ENCODE data around the gene GTPBP6.

Gene GTPBP6

DNA sequence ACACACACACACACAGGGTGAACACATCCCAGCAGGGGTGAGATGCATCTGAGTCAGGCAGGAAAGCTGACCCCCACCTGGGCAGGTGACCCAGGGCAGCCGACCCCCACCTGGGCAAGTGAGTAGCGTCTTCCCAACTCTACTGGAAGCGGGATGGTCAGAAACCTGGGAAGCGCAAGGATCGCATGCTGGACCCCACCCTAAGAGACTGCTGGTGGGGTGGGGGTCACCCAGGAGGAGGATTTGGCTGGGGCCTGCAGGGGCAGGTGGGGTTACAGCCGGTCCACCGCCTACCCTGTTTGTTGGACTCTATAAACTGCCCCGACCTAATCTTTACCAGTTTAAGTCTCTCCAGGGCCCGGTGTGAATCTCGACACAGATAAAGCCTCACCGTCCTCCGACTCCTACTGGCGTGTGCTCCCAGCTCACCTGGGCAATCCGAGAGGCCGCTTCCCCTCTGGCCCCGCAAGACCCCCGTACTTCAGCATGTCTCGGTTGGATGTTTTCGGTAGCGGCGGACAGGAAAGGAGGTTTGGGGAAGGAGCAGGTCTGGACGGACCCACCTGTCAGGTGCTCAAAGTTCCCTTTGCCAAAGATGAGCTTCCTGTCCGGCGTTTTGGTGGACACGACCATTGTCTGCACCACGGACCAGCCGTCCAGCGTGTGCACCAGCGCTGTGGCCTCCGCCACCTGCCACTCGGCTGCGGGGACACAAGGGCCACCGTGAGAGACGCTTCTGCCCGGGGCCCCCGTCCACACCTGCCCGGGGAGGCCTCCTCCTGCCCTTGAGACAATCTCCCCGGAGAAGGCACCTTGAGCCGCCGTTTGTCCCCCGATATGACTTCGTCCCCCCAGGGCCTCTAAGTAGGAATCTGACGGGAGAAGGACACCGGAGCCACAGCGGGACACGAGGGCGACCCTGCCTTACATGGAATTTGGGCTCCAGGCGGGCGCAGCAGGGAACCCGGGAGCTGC, 2.0 kb downstream of the GTPBP6 start:
- no peak for TF ChIP-seq YY1 (IDR thresholded peaks at IDR 0.05; ENCODE audit: low read depth)
- TF ChIP-seq CREB1 (IDR thresholded peaks at IDR 0.05; ENCODE audit: low read depth): no peak
- no peak for TF ChIP-seq CEBPB (IDR thresholded peaks at IDR 0.05)
- TF ChIP-seq EP300 (IDR thresholded peaks at IDR 0.05; ENCODE audit: borderline replicate concordance): no peak

DNA sequence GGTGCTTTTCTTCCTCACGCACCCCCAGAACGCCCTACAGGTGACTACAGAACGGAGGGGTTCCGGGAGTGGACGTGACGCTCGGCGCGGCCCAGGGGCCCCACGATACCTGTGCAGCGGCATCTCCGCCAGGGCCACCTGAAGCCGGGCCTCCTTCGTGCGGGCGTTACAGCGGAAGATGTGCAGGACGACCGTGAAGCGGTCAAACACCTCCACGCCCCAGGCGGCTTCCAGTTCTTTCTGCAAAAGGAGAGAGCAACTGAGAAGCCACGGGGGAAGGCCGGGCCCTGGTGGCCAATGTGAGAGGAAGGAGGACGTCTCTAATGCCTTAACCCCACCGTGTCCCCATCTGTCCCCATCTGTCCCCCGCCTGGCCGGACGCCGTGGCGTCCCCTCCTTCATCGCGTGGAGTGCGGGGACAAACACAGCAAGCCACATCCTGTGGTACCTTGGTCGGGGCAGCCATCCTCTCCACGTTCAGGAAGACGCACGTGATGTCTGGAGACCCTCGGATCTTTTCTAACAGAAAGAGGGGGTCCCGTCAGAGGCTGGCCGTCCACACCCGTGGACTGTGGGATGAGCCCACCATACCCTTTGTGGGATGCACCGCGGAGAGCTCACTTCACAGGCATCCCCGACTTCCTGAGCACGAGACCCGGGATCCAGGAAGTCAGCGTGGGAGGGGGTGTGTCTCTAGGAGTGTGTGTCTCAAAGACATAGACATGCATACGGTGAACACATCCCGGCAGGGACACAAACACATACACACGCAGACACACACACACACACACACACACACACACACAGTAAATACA, 3.6 kb downstream of the GTPBP6 start:
- TF ChIP-seq CREB1 (IDR thresholded peaks at IDR 0.05; ENCODE audit: low read depth) (no peak), CEBPB (IDR thresholded peaks at IDR 0.05) (no peak), EGR1 (IDR thresholded peaks at IDR 0.05) (no peak), TAF1 (IDR thresholded peaks at IDR 0.05; ENCODE audit: low read depth) (no peak), FOXM1 (IDR thresholded peaks at IDR 0.05; ENCODE audit: borderline replicate concordance, low read depth) (no peak), NFIC (IDR thresholded peaks at IDR 0.05) (no peak), EP300 (IDR thresholded peaks at IDR 0.05; ENCODE audit: borderline replicate concordance) (no peak), YY1 (IDR thresholded peaks at IDR 0.05; ENCODE audit: low read depth) (no peak), TEAD4 (IDR thresholded peaks at IDR 0.05) (no peak), TCF12 (IDR thresholded peaks at IDR 0.05; ENCODE audit: low read depth) (no peak), ZBTB7A (IDR thresholded peaks at IDR 0.05; ENCODE audit: low read depth) (no peak), RAD21 (IDR thresholded peaks at IDR 0.05; ENCODE audit: low read depth) (no peak)
- TF ChIP-seq, protein P1, sequence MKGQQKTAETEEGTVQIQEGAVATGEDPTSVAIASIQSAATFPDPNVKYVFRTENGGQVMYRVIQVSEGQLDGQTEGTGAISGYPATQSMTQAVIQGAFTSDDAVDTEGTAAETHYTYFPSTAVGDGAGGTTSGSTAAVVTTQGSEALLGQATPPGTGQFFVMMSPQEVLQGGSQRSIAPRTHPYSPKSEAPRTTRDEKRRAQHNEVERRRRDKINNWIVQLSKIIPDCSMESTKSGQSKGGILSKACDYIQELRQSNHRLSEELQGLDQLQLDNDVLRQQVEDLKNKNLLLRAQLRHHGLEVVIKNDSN (IDR thresholded peaks at IDR 0.05): no peak
- TF ChIP-seq, protein P2, sequence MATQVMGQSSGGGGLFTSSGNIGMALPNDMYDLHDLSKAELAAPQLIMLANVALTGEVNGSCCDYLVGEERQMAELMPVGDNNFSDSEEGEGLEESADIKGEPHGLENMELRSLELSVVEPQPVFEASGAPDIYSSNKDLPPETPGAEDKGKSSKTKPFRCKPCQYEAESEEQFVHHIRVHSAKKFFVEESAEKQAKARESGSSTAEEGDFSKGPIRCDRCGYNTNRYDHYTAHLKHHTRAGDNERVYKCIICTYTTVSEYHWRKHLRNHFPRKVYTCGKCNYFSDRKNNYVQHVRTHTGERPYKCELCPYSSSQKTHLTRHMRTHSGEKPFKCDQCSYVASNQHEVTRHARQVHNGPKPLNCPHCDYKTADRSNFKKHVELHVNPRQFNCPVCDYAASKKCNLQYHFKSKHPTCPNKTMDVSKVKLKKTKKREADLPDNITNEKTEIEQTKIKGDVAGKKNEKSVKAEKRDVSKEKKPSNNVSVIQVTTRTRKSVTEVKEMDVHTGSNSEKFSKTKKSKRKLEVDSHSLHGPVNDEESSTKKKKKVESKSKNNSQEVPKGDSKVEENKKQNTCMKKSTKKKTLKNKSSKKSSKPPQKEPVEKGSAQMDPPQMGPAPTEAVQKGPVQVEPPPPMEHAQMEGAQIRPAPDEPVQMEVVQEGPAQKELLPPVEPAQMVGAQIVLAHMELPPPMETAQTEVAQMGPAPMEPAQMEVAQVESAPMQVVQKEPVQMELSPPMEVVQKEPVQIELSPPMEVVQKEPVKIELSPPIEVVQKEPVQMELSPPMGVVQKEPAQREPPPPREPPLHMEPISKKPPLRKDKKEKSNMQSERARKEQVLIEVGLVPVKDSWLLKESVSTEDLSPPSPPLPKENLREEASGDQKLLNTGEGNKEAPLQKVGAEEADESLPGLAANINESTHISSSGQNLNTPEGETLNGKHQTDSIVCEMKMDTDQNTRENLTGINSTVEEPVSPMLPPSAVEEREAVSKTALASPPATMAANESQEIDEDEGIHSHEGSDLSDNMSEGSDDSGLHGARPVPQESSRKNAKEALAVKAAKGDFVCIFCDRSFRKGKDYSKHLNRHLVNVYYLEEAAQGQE (IDR thresholded peaks at IDR 0.05; ENCODE audit: low read depth): no peak
- TF ChIP-seq, protein P3, sequence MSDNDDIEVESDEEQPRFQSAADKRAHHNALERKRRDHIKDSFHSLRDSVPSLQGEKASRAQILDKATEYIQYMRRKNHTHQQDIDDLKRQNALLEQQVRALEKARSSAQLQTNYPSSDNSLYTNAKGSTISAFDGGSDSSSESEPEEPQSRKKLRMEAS (IDR thresholded peaks at IDR 0.05): no peak

DNA sequence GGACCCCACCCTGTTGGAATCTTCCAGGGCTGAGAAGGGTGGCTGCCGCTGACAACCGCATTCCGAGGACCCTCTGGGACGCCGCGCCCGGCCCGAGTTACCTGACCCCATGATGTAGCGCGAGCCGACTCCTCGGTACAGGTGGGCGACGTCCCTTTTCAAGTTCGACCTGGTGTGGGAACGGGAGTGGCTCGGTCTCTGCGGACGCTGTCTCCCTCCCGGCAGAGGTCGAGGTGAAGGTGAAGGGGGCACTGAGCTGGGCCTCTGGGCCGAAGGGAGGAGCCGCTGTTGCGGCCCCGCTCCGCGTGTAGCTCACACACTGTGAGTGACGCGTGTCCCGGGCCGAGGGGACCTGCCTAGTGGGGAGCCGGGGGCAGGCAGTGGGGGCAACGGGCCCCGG, 4.5 kb downstream of the GTPBP6 start:
- TF ChIP-seq YY1 (IDR thresholded peaks at IDR 0.05; ENCODE audit: low read depth): no peak
- TF ChIP-seq, protein P1 (IDR thresholded peaks at IDR 0.05): no peak
- TF ChIP-seq CREB1 (IDR thresholded peaks at IDR 0.05; ENCODE audit: low read depth): no peak
- TF ChIP-seq, protein P3 (IDR thresholded peaks at IDR 0.05): no peak
- TF ChIP-seq EGR1 (IDR thresholded peaks at IDR 0.05): no peak
- no peak for TF ChIP-seq TCF12 (IDR thresholded peaks at IDR 0.05; ENCODE audit: low read depth)
- TF ChIP-seq, protein P2 (IDR thresholded peaks at IDR 0.05; ENCODE audit: low read depth): no peak
- TF ChIP-seq NFIC (IDR thresholded peaks at IDR 0.05): no peak
- TF ChIP-seq EP300 (IDR thresholded peaks at IDR 0.05; ENCODE audit: borderline replicate concordance): no peak
- no peak for TF ChIP-seq RAD21 (IDR thresholded peaks at IDR 0.05; ENCODE audit: low read depth)
- no peak for TF ChIP-seq FOXM1 (IDR thresholded peaks at IDR 0.05; ENCODE audit: borderline replicate concordance, low read depth)
- no peak for TF ChIP-seq TAF1 (IDR thresholded peaks at IDR 0.05; ENCODE audit: low read depth)
- TF ChIP-seq ZBTB7A (IDR thresholded peaks at IDR 0.05; ENCODE audit: low read depth): no peak
- TF ChIP-seq CEBPB (IDR thresholded peaks at IDR 0.05): no peak
- TF ChIP-seq TEAD4 (IDR thresholded peaks at IDR 0.05): no peak

DNA sequence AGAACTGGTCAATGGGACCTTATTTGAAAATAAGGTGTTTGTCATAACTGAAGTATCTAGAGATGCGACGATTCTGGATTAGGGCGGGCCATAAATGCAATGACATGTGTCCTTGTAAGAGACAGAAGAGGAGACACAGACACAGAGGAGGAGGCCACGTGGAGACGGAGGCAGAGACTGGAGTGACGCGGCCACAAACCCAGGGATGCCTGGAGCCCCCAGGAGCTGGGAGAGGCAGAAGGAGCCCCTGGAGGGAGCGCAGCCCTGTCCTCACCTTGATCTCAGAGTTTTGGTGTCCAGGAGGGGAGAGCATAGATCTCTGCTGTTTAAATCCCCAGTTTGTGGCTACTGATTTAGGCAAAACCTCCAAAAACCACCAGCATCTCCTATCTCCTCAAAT, 5.0 kb downstream of the GTPBP6 start:
- TF ChIP-seq RAD21 (IDR thresholded peaks at IDR 0.05; ENCODE audit: low read depth): no peak
- no peak for TF ChIP-seq YY1 (IDR thresholded peaks at IDR 0.05; ENCODE audit: low read depth)

DNA sequence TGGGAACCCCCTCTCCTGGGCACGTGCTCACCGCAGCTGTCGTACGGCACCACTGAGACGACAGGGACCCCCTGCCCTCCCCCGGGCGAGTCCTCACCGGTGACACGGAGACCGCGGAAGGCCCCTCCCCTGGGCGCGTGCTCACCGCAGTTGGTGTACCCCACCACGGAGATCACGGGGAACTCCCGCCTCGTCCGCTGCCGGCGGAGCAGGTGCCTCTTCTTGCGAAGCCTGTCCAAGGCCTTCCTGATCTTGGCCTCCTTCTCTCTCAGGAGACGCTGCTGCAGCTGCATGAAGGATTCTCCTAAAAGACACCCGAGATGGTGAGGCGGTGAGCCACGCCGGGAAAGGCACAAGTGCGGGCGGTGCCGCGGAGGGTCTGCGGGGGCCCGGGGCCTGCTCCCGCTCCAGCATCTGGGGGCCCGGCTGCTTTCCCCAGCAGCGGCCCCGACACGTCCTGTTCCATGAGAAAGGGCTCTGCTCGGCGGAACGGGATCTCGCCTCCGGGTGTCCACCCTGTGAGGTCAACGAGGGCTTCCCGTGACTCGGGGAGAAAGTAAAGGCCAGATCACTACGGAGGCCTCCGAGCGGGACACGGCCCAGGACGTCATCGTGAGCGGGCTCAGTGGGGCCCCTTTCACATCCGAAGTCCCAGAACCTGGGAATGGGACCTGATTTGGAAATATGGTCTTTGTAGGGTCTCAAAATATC, 5.8 kb downstream of the GTPBP6 start:
- no peak for TF ChIP-seq TEAD4 (IDR thresholded peaks at IDR 0.05)
- no peak for TF ChIP-seq ZBTB7A (IDR thresholded peaks at IDR 0.05; ENCODE audit: low read depth)
- TF ChIP-seq CREB1 (IDR thresholded peaks at IDR 0.05; ENCODE audit: low read depth): no peak
- no peak for TF ChIP-seq EGR1 (IDR thresholded peaks at IDR 0.05)
- no peak for TF ChIP-seq CEBPB (IDR thresholded peaks at IDR 0.05)
- TF ChIP-seq, protein P2 (IDR thresholded peaks at IDR 0.05; ENCODE audit: low read depth): no peak
- TF ChIP-seq EP300 (IDR thresholded peaks at IDR 0.05; ENCODE audit: borderline replicate concordance): no peak
- TF ChIP-seq TAF1 (IDR thresholded peaks at IDR 0.05; ENCODE audit: low read depth): no peak
- TF ChIP-seq, protein P1 (IDR thresholded peaks at IDR 0.05): no peak
